GM19193 (cell line): ENCODE results near the gene RBM34.
A peak's percentile ranks its signal among the peaks of the same experiment; 100 is the strongest.

ENCODE experiments used
- POLR2A ChIP-seq: IDR thresholded peaks from 4 replicates; pipeline ENCODE4 v1.6.1; 2011; ENCODE audit not compliant: insufficient read depth, insufficient read length; ENCODE audit errors: extremely low read depth

RBM34 gene

GRCh38 chr1:235128456-235129328 is 32.4 kb downstream of the RBM34 start, which contains the start of gene TOMM20:
TOMM20 (minus strand) TSS chr1:235128837; CDS start chr1:235128715, 122 bp downstream.
- peak; percentile 97 for TF ChIP-seq POLR2A

- TF ChIP-seq POLR2A = no peak
Observed at GRCh38 chr1:235127732-235128455, 33.2 kb downstream of the RBM34 start.

GRCh38 chr1:235127203-235127602 is 33.8 kb downstream of the RBM34 start:
- TF ChIP-seq POLR2A = no peak

GRCh38 chr1:235124665-235125064 is 36.4 kb downstream of the RBM34 start:
- TF ChIP-seq POLR2A = no peak

GRCh38 chr1:235124111-235124510 is 36.9 kb downstream of the RBM34 start:
- no peak for TF ChIP-seq POLR2A

GRCh38 chr1:235122348-235122747 is 38.7 kb downstream of the RBM34 start:
- no peak for TF ChIP-seq POLR2A

- TF ChIP-seq POLR2A = no peak
Observed at GRCh38 chr1:235113183-235113917, 47.7 kb downstream of the RBM34 start.

GRCh38 chr1:235112297-235113182 is 48.5 kb downstream of the RBM34 start:
- no peak for TF ChIP-seq POLR2A

GRCh38 chr1:235111107-235111506 is 49.9 kb downstream of the RBM34 start:
- no peak for TF ChIP-seq POLR2A

GRCh38 chr1:235108876-235109275 is 52.2 kb downstream of the RBM34 start:
- no peak for TF ChIP-seq POLR2A

GRCh38 chr1:235108185-235108593 is 52.9 kb downstream of the RBM34 start:
- peak; percentile 14 for TF ChIP-seq POLR2A

- no peak for TF ChIP-seq POLR2A
Observed at GRCh38 chr1:235107368-235108184, 53.5 kb downstream of the RBM34 start.

- TF ChIP-seq POLR2A = no peak
Observed at GRCh38 chr1:235106457-235106856, 54.6 kb downstream of the RBM34 start.

- no peak for TF ChIP-seq POLR2A
Observed at GRCh38 chr1:235105051-235106043, 55.7 kb downstream of the RBM34 start.
